HEK293 (cell line): Measurements from ENCODE around the gene IVD.
A peak's percentile ranks its signal among the peaks of the same experiment; 100 is the strongest.

Experiments used
- CTCF ChIA-PET: fragments of 350-600 bp; formaldehyde crosslinking; extraction: SDS; loops from one replicate; lab custom pipeline; 2021; ENCODE audit warnings: antibody characterized with exemption; lab: Yijun Ruan, JAX
- POLR2A ChIA-PET: fragments of 300-600 bp; formaldehyde crosslinking; extraction: SDS; loops from one replicate; lab custom pipeline; 2020; ENCODE audit warnings: antibody characterized with exemption, inconsistent platforms; lab: Yijun Ruan, JAX
- H3K27ac ChIP-seq: fragments of 200-500 bp; sonication (Bioruptor generic); 2 replicates; pipeline ENCODE4 v1.5.1; 2014; ENCODE audit warnings: low read depth, low read length, control low read depth, inconsistent platforms; ENCODE audit errors: extremely low read depth
- H3K36me3 ChIP-seq, 2 experiments: fragments of 200-500 bp in 1 of 2; sonication (Bioruptor generic) in 1 of 2; 1 replicate in 1 of 2; 2 replicates in 1 of 2; pipeline ENCODE4 v1.5.1; 2014 to 2017; ENCODE audit warnings: inconsistent platforms in 2 of 2, low read length in 2 of 2; ENCODE audit not compliant: control insufficient read depth in 2 of 2, insufficient read depth in 1 of 2
- H3K4me1 ChIP-seq: fragments of 200-500 bp; sonication (Bioruptor generic); 2 replicates; pipeline ENCODE4 v1.5.1; 2014; ENCODE audit warnings: mild to moderate bottlenecking, low read length, inconsistent platforms; ENCODE audit not compliant: control insufficient read depth, insufficient read depth
- H3K4me3 ChIP-seq: 2 replicates; pipeline ENCODE4 v1.5.1; 2011; ENCODE audit warnings: low read depth, mild to moderate bottlenecking, control low read depth, low read length, moderate library complexity
- H3K9me3 ChIP-seq: fragments of 200-500 bp; sonication (Bioruptor generic); 2 replicates; pipeline ENCODE4 v1.5.1; 2014; ENCODE audit warnings: low read depth, low read length, inconsistent platforms; ENCODE audit not compliant: control insufficient read depth, insufficient read depth
- BCL11A ChIP-seq: fragments of 450-650 bp; formaldehyde crosslinking; IDR thresholded peaks from 2 replicates; pipeline ENCODE4 v1.5.1; 2016; ENCODE audit warnings: low read depth, missing biosample characterization, missing genetic modification characterization
- GLIS1 ChIP-seq: fragments of 450-650 bp; formaldehyde crosslinking; IDR thresholded peaks from 2 replicates; pipeline ENCODE4 v1.5.1; 2016; ENCODE audit warnings: missing biosample characterization, missing genetic modification characterization
- KLF9 ChIP-seq: fragments of 450-650 bp; formaldehyde crosslinking; IDR thresholded peaks from 2 replicates; pipeline ENCODE4 v1.5.1; 2016; ENCODE audit warnings: missing biosample characterization, missing genetic modification characterization, low read depth
- MZF1 ChIP-seq: fragments of 450-650 bp; formaldehyde crosslinking; IDR thresholded peaks from 2 replicates; pipeline ENCODE4 v1.5.1; 2017; ENCODE audit warnings: missing biosample characterization, missing genetic modification characterization, borderline replicate concordance
- PATZ1 ChIP-seq: fragments of 450-650 bp; formaldehyde crosslinking; IDR thresholded peaks from 2 replicates; pipeline ENCODE4 v1.5.1; 2016; ENCODE audit warnings: missing biosample characterization, missing genetic modification characterization
- PRDM1 ChIP-seq: fragments of 450-650 bp; formaldehyde crosslinking; IDR thresholded peaks from 2 replicates; pipeline ENCODE4; 2016; ENCODE audit warnings: missing biosample characterization, missing genetic modification characterization
- PRDM10 ChIP-seq: fragments of 450-650 bp; formaldehyde crosslinking; IDR thresholded peaks from 2 replicates; pipeline ENCODE4 v1.5.1; 2016; ENCODE audit warnings: missing biosample characterization, missing genetic modification characterization
- REPIN1 ChIP-seq: fragments of 450-650 bp; formaldehyde crosslinking; IDR thresholded peaks from 2 replicates; pipeline ENCODE4 v1.5.1; 2017; ENCODE audit warnings: missing biosample characterization, missing genetic modification characterization, low read depth
- SP2 ChIP-seq: fragments of 450-650 bp; formaldehyde crosslinking; IDR thresholded peaks from 2 replicates; pipeline ENCODE4 v1.5.1; 2016; ENCODE audit warnings: missing biosample characterization, missing genetic modification characterization
- SP7 ChIP-seq: fragments of 450-650 bp; formaldehyde crosslinking; IDR thresholded peaks from 2 replicates; pipeline ENCODE4 v1.5.1; 2016; ENCODE audit warnings: missing biosample characterization, missing genetic modification characterization
- TCF7L2 ChIP-seq: IDR thresholded peaks from 2 replicates; pipeline ENCODE4 v1.6.1; 2011; ENCODE audit warnings: low read depth, mild to moderate bottlenecking, inconsistent platforms, low read length, moderate library complexity, borderline replicate concordance
- WT1 ChIP-seq: fragments of 450-650 bp; formaldehyde crosslinking; IDR thresholded peaks from 2 replicates; pipeline ENCODE4 v1.5.1; 2016; ENCODE audit warnings: missing biosample characterization, missing genetic modification characterization
- ZBTB20 ChIP-seq: fragments of 450-650 bp; formaldehyde crosslinking; IDR thresholded peaks from 2 replicates; pipeline ENCODE4 v1.5.1; 2016; ENCODE audit warnings: missing biosample characterization, missing genetic modification characterization
- ZBTB26 ChIP-seq: fragments of 450-650 bp; formaldehyde crosslinking; optimal IDR thresholded peaks from 2 replicates; pipeline ENCODE3; 2016; ENCODE audit warnings: missing biosample characterization, mild to moderate bottlenecking, missing genetic modification characterization
- ZNF148 ChIP-seq: fragments of 450-650 bp; formaldehyde crosslinking; IDR thresholded peaks from 2 replicates; pipeline ENCODE4 v1.5.0; 2017; ENCODE audit warnings: missing biosample characterization, missing genetic modification characterization, borderline replicate concordance
- ZNF157 ChIP-seq: fragments of 450-650 bp; formaldehyde crosslinking; IDR thresholded peaks from 2 replicates; pipeline ENCODE4 v1.5.1; 2016; ENCODE audit warnings: missing biosample characterization, missing genetic modification characterization
- ZNF426 ChIP-seq: fragments of 450-650 bp; formaldehyde crosslinking; IDR thresholded peaks from 2 replicates; pipeline ENCODE4 v1.5.1; 2017; ENCODE audit warnings: missing biosample characterization, missing genetic modification characterization, mild to moderate bottlenecking, inconsistent platforms, moderate library complexity
- ZNF558 ChIP-seq: fragments of 450-650 bp; formaldehyde crosslinking; IDR thresholded peaks from 2 replicates; pipeline ENCODE4 v1.5.1; 2016; ENCODE audit warnings: missing biosample characterization, missing genetic modification characterization
- ZNF629 ChIP-seq: fragments of 450-650 bp; formaldehyde crosslinking; IDR thresholded peaks from 2 replicates; pipeline ENCODE4 v1.5.1; 2017; ENCODE audit warnings: missing biosample characterization, missing genetic modification characterization
- ZNF707 ChIP-seq: fragments of 450-650 bp; formaldehyde crosslinking; IDR thresholded peaks from 2 replicates; pipeline ENCODE4 v1.5.1; 2016; ENCODE audit warnings: missing biosample characterization, missing genetic modification characterization
- ZNF792 ChIP-seq: fragments of 450-650 bp; formaldehyde crosslinking; IDR thresholded peaks from 2 replicates; pipeline ENCODE4 v1.5.1; 2016; ENCODE audit warnings: missing biosample characterization, missing genetic modification characterization
- ZXDB ChIP-seq: fragments of 450-650 bp; formaldehyde crosslinking; IDR thresholded peaks from 2 replicates; pipeline ENCODE4 v1.5.1; 2016; ENCODE audit warnings: missing biosample characterization, missing genetic modification characterization

The IVD gene

GRCh38 chr15:40469776-40470390 lies 64.3 kb downstream of the IVD start:
- TF ChIP-seq BCL11A (peak; percentile 9; the same call in 1 of the 2 replicates), WT1 (no peak), PRDM10 (no peak), SP7 (tag by site-specific recombination) (no peak)
- Histone ChIP-seq H3K4me1 (no peaks in the 10 kb centered on the region), H3K9me3 (no peaks in the 10 kb centered on the region), H3K4me3 (no peak overlapping the region), H3K27ac (peak overlapping the region; percentile 56; the same call in 1 of the 2 replicates), H3K36me3 (peaks cover 0 to 25% of the 10 kb centered on the region in 2 experiments; a peak in 1 of 3 replicates)
- CTCF ChIA-PET: interaction anchor here (0.6 to 1.1 kb wide), 4 partner anchors 19 to 587 kb away, joined by 3 read pairs; no protein-coding TSS in a partner anchor
- POLR2A ChIA-PET: interaction anchor here (0.6 to 1.0 kb wide), 3 partner anchors 25 to 95 kb away, joined by 3 read pairs; partner anchors contain the start of genes BAHD1 and CCDC32

GRCh38 chr15:40470423-40471104 lies 65.0 kb downstream of the IVD start, which contains the start of gene CHST14:
TSS of gene CHST14 (plus strand) at chr15:40470984. CDS start at chr15:40471214, 230 bp downstream.
- Histone ChIP-seq H3K27ac (peak within 1 kb of the TSS; percentile 71; the same call in 1 of the 2 replicates), H3K36me3 (peaks cover 0 to 18% of the 10 kb centered on the region in 2 experiments; a peak in 1 of 3 replicates), H3K4me1 (no peaks in the 10 kb centered on the region), H3K4me3 (peak within 1 kb of the TSS; percentile 54), H3K9me3 (no peaks in the 10 kb centered on the region)
- ChIA-PET POLR2A (interaction anchor here (0.6 to 1.0 kb wide), 2 partner anchors 26 to 31 kb away, joined by 3 read pairs; partner anchors contain the start of gene BAHD1), CTCF (interaction anchor here (0.6 to 1.1 kb wide), 3 partner anchors 20 to 586 kb away, joined by 3 read pairs; no protein-coding TSS in a partner anchor)
- TF ChIP-seq ZNF157 (tag by site-specific recombination): no peak
- no peak for TF ChIP-seq BCL11A
- no peak for TF ChIP-seq PRDM1 (tag by site-specific recombination)
- TF ChIP-seq ZNF629 (tag by site-specific recombination): no peak
- TF ChIP-seq ZNF148 (tag by site-specific recombination): no peak
- 0 out of 2 replicates have a peak, but pooled peaks have one; percentile 30 for TF ChIP-seq ZXDB (tag by site-specific recombination)
- no peak for TF ChIP-seq KLF9
- TF ChIP-seq ZNF426 (tag by site-specific recombination): no peak
- no peak for TF ChIP-seq ZNF707
- TF ChIP-seq MZF1 (tag by site-specific recombination): no peak
- peak; percentile 13 for TF ChIP-seq ZBTB26 (tag by site-specific recombination)
- TF ChIP-seq ZNF792: no peak
- TF ChIP-seq ZBTB20 (tag by site-specific recombination): no peak
- 0 out of 2 replicates have a peak, but pooled peaks have one; percentile 10 for TF ChIP-seq GLIS1
- no peak for TF ChIP-seq ZNF558
- peak; percentile 22; the same call in 1 of the 2 replicates for TF ChIP-seq SP2 (tag by site-specific recombination)
- no peak for TF ChIP-seq TCF7L2
- no peak for TF ChIP-seq REPIN1 (tag by site-specific recombination)
- TF ChIP-seq PATZ1 (tag by site-specific recombination): no peak
